ENCODE measurements around the gene TMEM109. TPM values are rescaled to one million over a fixed set of nuclear protein-coding genes. Genes with fewer than 3 reads are reported as not detected.

The TMEM109 gene
- total and polyA plus RNA-seq, 2 experiments from 2014 or later = 17.4 to 17.7 TPM

GRCh38 chr11:60864856-60865513 lies 49.0 kb upstream of the TMEM109 start (continued):
- TF ChIP-seq ZNF462 (CRISPR knock-in tag; IDR thresholded peaks at IDR 0.05) (no peak), POLR2AphosphoS5 (IDR thresholded peaks at IDR 0.05; ENCODE audit: low read depth) (no peak), EZH2 (IDR thresholded peaks at IDR 0.05; ENCODE audit: low read depth, unreplicated experiment) (no peak), JUNB (IDR thresholded peaks at IDR 0.05; ENCODE audit: unreplicated experiment) (no peak), NANOG (IDR thresholded peaks at IDR 0.05; ENCODE audit: borderline replicate concordance) (no peak), STAT1 (IDR thresholded peaks at IDR 0.05; ENCODE audit: unreplicated experiment) (no peak), ETS1 (IDR thresholded peaks at IDR 0.05) (no peak)

Data from GM23338 (cell line).